ENCODE results near the gene NOS1AP. TPM values are rescaled to one million over a fixed set of nuclear protein-coding genes. Genes with fewer than 3 reads are reported as not detected.

The NOS1AP gene
- total and polyA plus RNA-seq, 2 donors (not counting 3 experiments of a cell fraction or from before 2014, with no cell fraction given): 1.3 to 5.4 TPM

GRCh38 chr1:162391790-162392563 is 322.5 kb downstream of the NOS1AP start:
- POLR2A ChIA-PET: no interaction called here
- dilution Hi-C loops (cut with MboI; ENCODE audit: extremely low pct_ligation_motif_present, low sequenced_read_pairs) (no loop called here), intact Hi-C loops (cut with micrococcal nuclease) (loop anchor here (1.0 to 5.0 kb wide), 5 partner anchors 35 to 599 kb away; no protein-coding TSS in a partner anchor)
- H3K79me2 ChIP-seq (ENCODE audit: control insufficient read depth, insufficient read depth, low read length): no peaks in the 10 kb centered on the region
- CTCF ChIA-PET: interaction anchor here (0.7 to 4.5 kb wide), 15 partner anchors 11 to 355 kb away, joined by 3 to 51 read pairs (median 4); partner anchors contain the start of genes C1orf226 and NOS1AP
- H2AFZ ChIP-seq (ENCODE audit: low read depth, low read length): no peak overlapping the region
- no TSS peak for BruUV-seq (replicated peaks)
- no peak overlapping the region for H3K4me2 ChIP-seq (ENCODE audit: insufficient read depth, low read length)
- DNase-seq (ENCODE audit: low read depth, low spot score): peak; percentile 43
- peak; percentile 95 for FAIRE-seq
- no peak overlapping the region for H3K9ac ChIP-seq (replicated peaks; ENCODE audit: extremely low read depth, insufficient read depth, low read length)
- no peaks in the 10 kb centered on the region for H3K36me3 ChIP-seq (ENCODE audit: control insufficient read depth in 2 of 2, extremely low read depth in 1 of 2, insufficient read depth in 2 of 2, low read length in 2 of 2)
- H3K4me1 ChIP-seq (ENCODE audit: control insufficient read depth, extremely low read depth, insufficient read depth, low read length): no peaks in the 10 kb centered on the region
- TF ChIP-seq GATA2 (IDR thresholded peaks at IDR 0.05; ENCODE audit: insufficient read depth, insufficient read length, low read depth, low read length) (no peak), CTCF (IDR thresholded peaks at IDR 0.05; ENCODE audit: extremely low read depth in 1 of 2, insufficient read depth in 1 of 2, low read depth in 1 of 2, low read length in 2 of 2) (peak; percentile 64 to 70)
- no peak overlapping the region for H3K4me3 ChIP-seq (replicated peaks in 1 of 3; ENCODE audit: insufficient read depth in 1 of 3, low read depth in 1 of 3, low read length in 3 of 3)
- no peak overlapping the region for H3K27ac ChIP-seq (ENCODE audit: insufficient read depth, low read depth, low read length)
- H3K9me3 ChIP-seq (replicated peaks; ENCODE audit: control insufficient read depth, insufficient read depth, low read length): no peaks in the 10 kb centered on the region
- H3K9me1 ChIP-seq (replicated peaks; ENCODE audit: control insufficient read depth, extremely low read depth, insufficient read depth, low read length): no peaks in the 10 kb centered on the region
- peaks cover 0 to 6% of the 10 kb centered on the region in 2 experiments for H3K27me3 ChIP-seq (ENCODE audit: control insufficient read depth in 2 of 2, insufficient read depth in 2 of 2, low read length in 2 of 2)
- no peaks in the 10 kb centered on the region for H4K20me1 ChIP-seq (replicated peaks; ENCODE audit: control insufficient read depth, extremely low read depth, insufficient read depth, low read length)
